ENCODE measurements around the gene HEBP2.
"Not testable (repeated sequence)": the region's sequence is repeated elsewhere in the genome, so short reads cannot be mapped to it uniquely, and the experiment has no call there.

Gene HEBP2

GRCh38 chr6:138403801-138404665 lies at the start of gene HEBP2:
TSS of gene HEBP2 (plus strand) at chr6:138404223. CDS start at chr6:138404496, 273 bp downstream.
- peak within 1 kb of the TSS; percentile 96 to 97 for H3K9ac ChIP-seq (ENCODE audit: low read depth in 1 of 2, low read length in 2 of 2)
- peaks cover 22 to 29% of the 10 kb centered on the region in 2 donors for H3K36me3 ChIP-seq (ENCODE audit: control insufficient read depth in 2 of 2, insufficient read depth in 2 of 2, low read length in 2 of 2)
- no peaks in the 10 kb centered on the region for H3K9me3 ChIP-seq (ENCODE audit: control insufficient read depth in 2 of 2, low read length in 2 of 2)
- peak within 1 kb of the TSS; percentile 83 to 86 for H3K4me3 ChIP-seq (ENCODE audit: low read length in 2 of 2)
- no peaks in the 10 kb centered on the region for H3K27me3 ChIP-seq (ENCODE audit: control insufficient read depth in 2 of 2, insufficient read depth in 2 of 2, low read length in 2 of 2)
- peak within 1 kb of the TSS; percentile 90 to 93 for H3K27ac ChIP-seq (ENCODE audit: low read depth in 2 of 2, low read length in 2 of 2)
- H3K4me1 ChIP-seq (ENCODE audit: control insufficient read depth in 2 of 2, insufficient read depth in 2 of 2, low read length in 2 of 2), result peaks cover 14 to 16% of the 10 kb centered on the region in 2 donors

- no peak overlapping the region for H3K4me3 ChIP-seq (ENCODE audit: low read length in 2 of 2)
- no peaks in the 10 kb centered on the region for H3K9me3 ChIP-seq (ENCODE audit: control insufficient read depth in 2 of 2, low read length in 2 of 2)
- H3K27ac ChIP-seq (ENCODE audit: low read depth in 2 of 2, low read length in 2 of 2), result no peak overlapping the region
- no peaks in the 10 kb centered on the region for H3K4me1 ChIP-seq (ENCODE audit: control insufficient read depth in 2 of 2, insufficient read depth in 2 of 2, low read length in 2 of 2)
- H3K27me3 ChIP-seq (ENCODE audit: control insufficient read depth in 2 of 2, insufficient read depth in 2 of 2, low read length in 2 of 2), result no peaks in the 10 kb centered on the region
- H3K36me3 ChIP-seq (ENCODE audit: control insufficient read depth in 2 of 2, insufficient read depth in 2 of 2, low read length in 2 of 2), result no peaks in the 10 kb centered on the region
- no peak overlapping the region for H3K9ac ChIP-seq (ENCODE audit: low read depth in 1 of 2, low read length in 2 of 2)
Observed at GRCh38 chr6:138357928-138358327, 46.1 kb upstream of the HEBP2 start.

- H3K27me3 ChIP-seq (ENCODE audit: control insufficient read depth in 2 of 2, insufficient read depth in 2 of 2, low read length in 2 of 2); H3K9me3 ChIP-seq (ENCODE audit: control insufficient read depth in 2 of 2, low read length in 2 of 2); H3K4me3 ChIP-seq (ENCODE audit: low read length in 2 of 2); H3K4me1 ChIP-seq (ENCODE audit: control insufficient read depth in 2 of 2, insufficient read depth in 2 of 2, low read length in 2 of 2); H3K27ac ChIP-seq (ENCODE audit: low read depth in 2 of 2, low read length in 2 of 2); H3K9ac ChIP-seq (ENCODE audit: low read depth in 1 of 2, low read length in 2 of 2); H3K36me3 ChIP-seq (ENCODE audit: control insufficient read depth in 2 of 2, insufficient read depth in 2 of 2, low read length in 2 of 2): not testable (repeated sequence)
Observed at GRCh38 chr6:138368684-138369083, 35.3 kb upstream of the HEBP2 start.

GRCh38 chr6:138370631-138371451 lies 33.2 kb upstream of the HEBP2 start:
- Histone ChIP-seq H3K27ac (ENCODE audit: low read depth in 2 of 2, low read length in 2 of 2) (no peak overlapping the region), H3K4me3 (ENCODE audit: low read length in 2 of 2) (no peak overlapping the region), H3K27me3 (ENCODE audit: control insufficient read depth in 2 of 2, insufficient read depth in 2 of 2, low read length in 2 of 2) (no peaks in the 10 kb centered on the region), H3K9me3 (ENCODE audit: control insufficient read depth in 2 of 2, low read length in 2 of 2) (no peaks in the 10 kb centered on the region), H3K36me3 (ENCODE audit: control insufficient read depth in 2 of 2, insufficient read depth in 2 of 2, low read length in 2 of 2) (no peaks in the 10 kb centered on the region), H3K9ac (ENCODE audit: low read depth in 1 of 2, low read length in 2 of 2) (no peak overlapping the region), H3K4me1 (ENCODE audit: control insufficient read depth in 2 of 2, insufficient read depth in 2 of 2, low read length in 2 of 2) (no peaks in the 10 kb centered on the region)

GRCh38 chr6:138371452-138371711 lies 32.6 kb upstream of the HEBP2 start:
- Histone ChIP-seq H3K9ac (ENCODE audit: low read depth in 1 of 2, low read length in 2 of 2) (no peak overlapping the region), H3K9me3 (ENCODE audit: control insufficient read depth in 2 of 2, low read length in 2 of 2) (no peaks in the 10 kb centered on the region), H3K36me3 (ENCODE audit: control insufficient read depth in 2 of 2, insufficient read depth in 2 of 2, low read length in 2 of 2) (no peaks in the 10 kb centered on the region), H3K27ac (ENCODE audit: low read depth in 2 of 2, low read length in 2 of 2) (no peak overlapping the region), H3K4me1 (ENCODE audit: control insufficient read depth in 2 of 2, insufficient read depth in 2 of 2, low read length in 2 of 2) (no peaks in the 10 kb centered on the region), H3K4me3 (ENCODE audit: low read length in 2 of 2) (no peak overlapping the region), H3K27me3 (ENCODE audit: control insufficient read depth in 2 of 2, insufficient read depth in 2 of 2, low read length in 2 of 2) (no peaks in the 10 kb centered on the region)

GRCh38 chr6:138371720-138372119 lies 32.3 kb upstream of the HEBP2 start:
- Histone ChIP-seq H3K27me3 (ENCODE audit: control insufficient read depth in 2 of 2, insufficient read depth in 2 of 2, low read length in 2 of 2) (no peaks in the 10 kb centered on the region), H3K27ac (ENCODE audit: low read depth in 2 of 2, low read length in 2 of 2) (no peak overlapping the region), H3K4me3 (ENCODE audit: low read length in 2 of 2) (no peak overlapping the region), H3K36me3 (ENCODE audit: control insufficient read depth in 2 of 2, insufficient read depth in 2 of 2, low read length in 2 of 2) (no peaks in the 10 kb centered on the region), H3K4me1 (ENCODE audit: control insufficient read depth in 2 of 2, insufficient read depth in 2 of 2, low read length in 2 of 2) (no peaks in the 10 kb centered on the region), H3K9me3 (ENCODE audit: control insufficient read depth in 2 of 2, low read length in 2 of 2) (no peaks in the 10 kb centered on the region), H3K9ac (ENCODE audit: low read depth in 1 of 2, low read length in 2 of 2) (no peak overlapping the region)

GRCh38 chr6:138372711-138373463 lies 31.1 kb upstream of the HEBP2 start:
- H3K27ac ChIP-seq (ENCODE audit: low read depth in 2 of 2, low read length in 2 of 2), result no peak overlapping the region
- H3K4me3 ChIP-seq (ENCODE audit: low read length in 2 of 2), result no peak overlapping the region
- no peaks in the 10 kb centered on the region for H3K36me3 ChIP-seq (ENCODE audit: control insufficient read depth in 2 of 2, insufficient read depth in 2 of 2, low read length in 2 of 2)
- H3K9ac ChIP-seq (ENCODE audit: low read depth in 1 of 2, low read length in 2 of 2), result no peak overlapping the region
- H3K27me3 ChIP-seq (ENCODE audit: control insufficient read depth in 2 of 2, insufficient read depth in 2 of 2, low read length in 2 of 2), result no peaks in the 10 kb centered on the region
- no peaks in the 10 kb centered on the region for H3K9me3 ChIP-seq (ENCODE audit: control insufficient read depth in 2 of 2, low read length in 2 of 2)
- no peaks in the 10 kb centered on the region for H3K4me1 ChIP-seq (ENCODE audit: control insufficient read depth in 2 of 2, insufficient read depth in 2 of 2, low read length in 2 of 2)

GRCh38 chr6:138374230-138374629 lies 29.8 kb upstream of the HEBP2 start:
- Histone ChIP-seq H3K4me3 (ENCODE audit: low read length in 2 of 2) (no peak overlapping the region), H3K9ac (ENCODE audit: low read depth in 1 of 2, low read length in 2 of 2) (no peak overlapping the region), H3K27me3 (ENCODE audit: control insufficient read depth in 2 of 2, insufficient read depth in 2 of 2, low read length in 2 of 2) (no peaks in the 10 kb centered on the region), H3K36me3 (ENCODE audit: control insufficient read depth in 2 of 2, insufficient read depth in 2 of 2, low read length in 2 of 2) (no peaks in the 10 kb centered on the region), H3K9me3 (ENCODE audit: control insufficient read depth in 2 of 2, low read length in 2 of 2) (no peaks in the 10 kb centered on the region), H3K27ac (ENCODE audit: low read depth in 2 of 2, low read length in 2 of 2) (no peak overlapping the region), H3K4me1 (ENCODE audit: control insufficient read depth in 2 of 2, insufficient read depth in 2 of 2, low read length in 2 of 2) (no peaks in the 10 kb centered on the region)

GRCh38 chr6:138374815-138375214 lies 29.2 kb upstream of the HEBP2 start:
- no peak overlapping the region for H3K4me3 ChIP-seq (ENCODE audit: low read length in 2 of 2)
- H3K27ac ChIP-seq (ENCODE audit: low read depth in 2 of 2, low read length in 2 of 2), result no peak overlapping the region
- H3K4me1 ChIP-seq (ENCODE audit: control insufficient read depth in 2 of 2, insufficient read depth in 2 of 2, low read length in 2 of 2), result no peaks in the 10 kb centered on the region
- H3K9me3 ChIP-seq (ENCODE audit: control insufficient read depth in 2 of 2, low read length in 2 of 2), result no peaks in the 10 kb centered on the region
- H3K9ac ChIP-seq (ENCODE audit: low read depth in 1 of 2, low read length in 2 of 2), result no peak overlapping the region
- H3K27me3 ChIP-seq (ENCODE audit: control insufficient read depth in 2 of 2, insufficient read depth in 2 of 2, low read length in 2 of 2), result no peaks in the 10 kb centered on the region
- H3K36me3 ChIP-seq (ENCODE audit: control insufficient read depth in 2 of 2, insufficient read depth in 2 of 2, low read length in 2 of 2), result no peaks in the 10 kb centered on the region

- Histone ChIP-seq H3K27ac (ENCODE audit: low read depth in 2 of 2, low read length in 2 of 2) (no peak overlapping the region), H3K9ac (ENCODE audit: low read depth in 1 of 2, low read length in 2 of 2) (no peak overlapping the region), H3K4me1 (ENCODE audit: control insufficient read depth in 2 of 2, insufficient read depth in 2 of 2, low read length in 2 of 2) (no peaks in the 10 kb centered on the region), H3K4me3 (ENCODE audit: low read length in 2 of 2) (no peak overlapping the region), H3K27me3 (ENCODE audit: control insufficient read depth in 2 of 2, insufficient read depth in 2 of 2, low read length in 2 of 2) (no peaks in the 10 kb centered on the region), H3K9me3 (ENCODE audit: control insufficient read depth in 2 of 2, low read length in 2 of 2) (no peaks in the 10 kb centered on the region), H3K36me3 (ENCODE audit: control insufficient read depth in 2 of 2, insufficient read depth in 2 of 2, low read length in 2 of 2) (no peaks in the 10 kb centered on the region)
Observed at GRCh38 chr6:138377042-138377441, 27.0 kb upstream of the HEBP2 start.

Measured in mucosa of rectum (tissue), 2 donors.